GM21526 (cell line): ENCODE data around the gene ANAPC2.
"Not testable (repeated sequence)": the region's sequence is repeated elsewhere in the genome, so short reads cannot be mapped to it uniquely, and the experiment has no call there.

Source experiments
- ATAC-seq: cut with Tn5 transposase; IDR thresholded peaks from one replicate; pipeline ENCODE4 v1.9.1; 2021; ENCODE audit warnings: moderate library complexity; ENCODE audit not compliant: unreplicated experiment, low FRiP score

ANAPC2 gene

DNA sequence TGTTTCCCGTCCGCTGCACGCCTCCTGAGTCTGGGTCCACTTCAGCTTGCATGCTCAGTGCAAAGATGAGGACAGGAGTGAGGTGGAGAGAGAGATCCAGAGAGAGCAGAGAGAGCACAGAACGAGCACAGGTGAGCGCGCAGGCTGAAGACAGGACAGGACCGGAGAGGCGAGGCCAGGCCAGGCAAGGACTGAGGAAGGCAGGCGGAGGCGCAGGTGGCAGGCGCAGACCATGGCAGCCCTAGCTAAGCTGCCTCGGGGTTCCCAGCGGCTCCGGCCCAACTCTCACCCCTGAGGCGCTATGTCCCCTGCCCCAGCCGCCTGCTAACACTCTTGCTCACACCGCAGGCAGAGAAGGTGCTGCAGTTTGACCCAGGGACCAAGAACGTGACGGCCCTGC is 39.7 kb downstream of the ANAPC2 start:
- ATAC-seq, result no peak

DNA sequence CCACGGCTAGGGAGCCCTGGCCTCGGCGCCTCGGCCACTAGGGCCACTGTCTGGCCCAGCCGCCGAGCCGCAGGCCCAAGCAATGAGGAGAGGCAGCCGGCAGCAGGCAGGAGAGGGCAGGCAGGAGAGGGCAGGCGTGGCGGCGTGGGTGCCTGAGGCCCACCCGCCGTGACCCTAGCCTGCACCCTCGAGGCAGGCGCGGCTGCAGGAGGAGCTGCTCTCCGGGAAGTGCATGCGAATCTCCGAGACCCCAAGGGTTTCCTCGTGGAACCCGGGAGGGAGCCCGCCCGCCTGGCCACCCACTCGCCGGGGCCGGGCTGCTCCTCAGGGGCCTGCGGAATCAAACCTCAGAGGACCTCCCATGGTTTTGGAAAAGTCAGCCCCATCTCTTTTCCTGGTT is 40.1 kb downstream of the ANAPC2 start:
- ATAC-seq, result no peak

DNA sequence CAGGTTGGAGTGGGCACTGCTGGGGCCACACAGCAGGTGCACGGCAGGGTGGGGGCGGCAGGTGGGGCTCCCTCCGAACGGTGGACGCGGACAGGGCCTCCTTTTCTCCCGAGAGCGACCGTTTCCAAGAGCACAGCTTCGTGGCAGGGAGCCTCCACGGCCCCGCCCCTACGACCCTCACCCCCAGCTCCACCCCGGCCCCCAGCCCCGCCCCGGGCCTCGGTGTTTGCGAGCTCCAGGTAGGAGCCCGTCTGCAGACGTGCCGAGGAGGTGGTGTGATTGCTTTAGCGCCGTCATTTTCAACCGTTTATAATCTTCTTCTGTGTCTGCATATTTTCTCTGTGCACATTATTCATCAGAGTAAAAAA is 40.6 kb downstream of the ANAPC2 start:
- no peak for ATAC-seq

- no peak for ATAC-seq
Observed at GRCh38 chr9:137147091-137147792, 41.1 kb downstream of the ANAPC2 start.

DNA sequence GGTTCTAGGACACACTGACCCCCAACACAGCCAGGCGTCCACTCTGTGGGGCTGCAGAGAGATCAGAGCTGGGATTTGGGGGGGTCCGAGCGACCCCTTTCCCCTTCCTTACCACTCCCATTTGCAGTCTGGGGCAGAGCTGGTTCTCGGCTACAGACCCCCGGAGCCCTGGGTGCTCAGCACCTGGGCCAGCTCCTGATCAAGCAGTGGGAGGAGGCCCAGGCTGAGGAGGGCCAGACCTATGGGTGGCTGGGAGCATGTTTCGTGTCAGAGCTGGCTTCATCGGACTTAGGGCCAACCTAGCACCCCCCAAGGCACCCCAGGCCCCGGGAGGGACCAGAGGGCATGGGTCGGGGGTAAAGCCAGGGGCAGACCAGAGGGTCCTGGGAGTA is 41.8 kb downstream of the ANAPC2 start:
- ATAC-seq, result no peak

DNA sequence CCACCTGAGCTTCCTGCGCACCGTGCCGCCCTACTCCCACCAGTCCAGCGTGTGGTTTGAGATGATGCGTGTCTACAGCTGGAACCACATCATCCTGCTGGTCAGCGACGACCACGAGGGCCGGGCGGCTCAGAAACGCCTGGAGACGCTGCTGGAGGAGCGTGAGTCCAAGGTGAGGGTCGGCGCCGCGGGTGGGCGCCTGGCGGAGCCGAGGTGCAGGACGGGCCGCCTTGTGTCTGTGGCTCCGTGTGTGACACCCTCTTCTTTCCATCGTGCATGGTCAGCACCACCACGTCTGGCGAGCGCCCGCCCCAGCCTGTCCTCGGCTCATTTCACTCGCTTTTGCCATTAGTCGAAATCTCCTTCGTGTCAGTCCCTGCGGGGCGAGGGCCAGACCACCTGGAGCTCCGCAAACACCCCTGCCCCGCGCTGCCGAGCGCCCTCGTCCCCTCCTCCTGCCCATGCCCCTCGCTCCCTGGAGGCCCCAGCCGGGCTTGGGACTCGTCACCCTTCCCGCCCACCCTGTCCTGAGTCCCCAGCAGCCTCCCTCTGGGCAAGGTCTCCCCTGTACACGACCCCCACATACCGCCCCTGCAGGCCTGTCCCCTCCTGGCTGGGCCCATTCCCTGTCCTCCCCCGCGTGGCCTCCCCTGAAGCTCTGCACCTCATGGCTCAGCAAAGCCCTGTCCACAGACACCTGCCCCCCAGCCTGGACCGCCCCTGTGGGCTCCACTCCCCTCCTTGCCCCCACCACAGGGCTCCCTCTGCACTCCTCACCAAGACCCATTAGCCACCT is 42.4 kb downstream of the ANAPC2 start:
- ATAC-seq, result no peak

DNA sequence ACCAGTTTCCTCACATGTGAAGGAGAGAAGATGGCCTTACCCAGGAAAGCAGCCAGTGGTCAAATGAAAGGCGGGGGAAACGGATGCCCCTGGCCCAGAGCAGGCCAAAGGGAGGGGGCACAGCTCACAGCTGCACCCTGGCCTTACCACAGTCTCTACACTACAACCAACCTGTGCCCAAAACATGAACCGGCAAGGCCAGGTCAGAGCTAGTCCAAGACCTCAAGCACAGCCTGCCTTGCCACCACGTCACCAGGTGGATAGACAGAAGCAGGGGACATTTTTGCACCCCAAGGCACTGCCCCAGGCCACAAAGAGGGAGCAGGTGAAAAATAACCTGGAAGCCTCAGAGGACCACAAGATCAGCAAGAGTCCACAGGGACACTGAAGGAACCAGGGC is 44.9 kb downstream of the ANAPC2 start:
- no peak for ATAC-seq

GRCh38 chr9:137141976-137142936 is 46.1 kb downstream of the ANAPC2 start:
- no peak for ATAC-seq

DNA sequence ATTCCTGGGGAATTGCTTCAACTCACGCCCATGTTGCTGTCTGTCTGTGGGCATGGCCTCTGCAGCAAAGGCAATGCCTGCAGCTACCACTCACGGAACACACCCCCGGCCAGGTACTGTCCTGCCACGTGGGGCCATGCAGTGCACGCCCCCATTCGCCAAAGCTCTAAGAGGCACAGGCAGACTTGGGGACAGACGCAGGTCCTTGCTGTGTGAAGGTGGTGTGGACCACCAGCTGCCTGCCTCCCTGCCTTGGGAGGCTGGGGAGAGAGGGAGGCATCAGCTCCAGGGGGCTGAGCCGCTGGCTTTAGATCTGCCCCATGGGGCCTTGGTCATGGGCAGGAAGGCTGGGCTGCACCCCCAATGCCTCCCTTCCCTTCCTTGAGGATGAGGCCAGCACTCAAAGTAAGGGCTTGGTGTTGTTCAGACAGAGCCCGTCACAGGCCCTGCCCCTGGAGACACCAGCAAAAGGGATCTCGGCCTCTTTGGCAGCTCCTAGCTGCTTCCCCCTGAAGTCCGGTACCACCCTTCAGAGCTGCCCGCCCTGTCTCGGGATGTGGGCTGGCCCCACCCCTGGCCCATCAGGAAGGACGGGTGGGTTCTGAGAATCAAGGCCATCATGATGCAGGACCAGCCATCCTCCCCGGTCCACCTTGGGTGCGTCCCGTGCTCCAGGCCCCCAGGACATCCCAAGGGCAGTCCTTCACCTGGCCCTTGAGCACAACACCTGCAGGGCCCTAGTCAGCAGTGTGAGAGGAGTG is 47.1 kb downstream of the ANAPC2 start:
- no peak for ATAC-seq

DNA sequence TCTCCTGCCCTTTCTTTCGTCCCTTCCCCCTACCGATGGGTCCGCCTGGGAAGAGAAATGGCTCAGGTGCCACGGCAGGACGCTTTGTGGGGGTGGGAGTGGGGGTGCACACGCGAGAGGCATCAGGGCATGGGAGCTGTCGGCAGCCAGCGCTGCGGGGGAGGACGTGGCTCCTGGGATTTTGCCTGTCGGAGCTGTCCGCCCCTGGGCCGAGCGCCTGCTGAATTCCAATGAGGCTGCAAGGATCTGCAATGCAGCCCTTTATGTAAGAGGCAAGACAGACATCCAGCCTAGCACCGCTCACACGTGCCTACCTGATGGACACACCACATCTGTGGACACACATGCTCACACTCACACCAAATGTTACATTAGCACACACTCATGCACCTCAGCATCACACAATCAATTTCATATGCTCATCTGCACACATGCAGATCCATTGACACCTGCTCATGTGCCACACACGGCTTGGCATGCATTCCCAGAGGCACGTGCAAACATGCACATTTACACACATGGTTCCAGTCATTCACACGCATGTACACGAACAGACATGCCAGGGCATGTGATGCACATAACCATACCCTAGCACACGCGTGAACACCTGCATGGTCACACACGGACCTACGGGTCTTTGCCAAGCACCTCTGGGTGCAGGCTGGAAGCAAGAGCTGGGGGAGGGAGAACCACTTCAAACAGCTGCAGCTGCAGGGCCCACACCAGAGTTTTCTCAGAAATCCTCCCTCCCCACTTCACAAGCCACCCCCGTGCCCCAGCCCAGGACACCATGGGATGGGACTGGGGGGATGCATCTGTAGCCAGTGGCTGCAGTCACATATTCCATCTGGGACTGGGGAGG is 48.0 kb downstream of the ANAPC2 start:
- ATAC-seq, result no peak

GRCh38 chr9:137139468-137140150 is 48.8 kb downstream of the ANAPC2 start:
- no peak for ATAC-seq

DNA sequence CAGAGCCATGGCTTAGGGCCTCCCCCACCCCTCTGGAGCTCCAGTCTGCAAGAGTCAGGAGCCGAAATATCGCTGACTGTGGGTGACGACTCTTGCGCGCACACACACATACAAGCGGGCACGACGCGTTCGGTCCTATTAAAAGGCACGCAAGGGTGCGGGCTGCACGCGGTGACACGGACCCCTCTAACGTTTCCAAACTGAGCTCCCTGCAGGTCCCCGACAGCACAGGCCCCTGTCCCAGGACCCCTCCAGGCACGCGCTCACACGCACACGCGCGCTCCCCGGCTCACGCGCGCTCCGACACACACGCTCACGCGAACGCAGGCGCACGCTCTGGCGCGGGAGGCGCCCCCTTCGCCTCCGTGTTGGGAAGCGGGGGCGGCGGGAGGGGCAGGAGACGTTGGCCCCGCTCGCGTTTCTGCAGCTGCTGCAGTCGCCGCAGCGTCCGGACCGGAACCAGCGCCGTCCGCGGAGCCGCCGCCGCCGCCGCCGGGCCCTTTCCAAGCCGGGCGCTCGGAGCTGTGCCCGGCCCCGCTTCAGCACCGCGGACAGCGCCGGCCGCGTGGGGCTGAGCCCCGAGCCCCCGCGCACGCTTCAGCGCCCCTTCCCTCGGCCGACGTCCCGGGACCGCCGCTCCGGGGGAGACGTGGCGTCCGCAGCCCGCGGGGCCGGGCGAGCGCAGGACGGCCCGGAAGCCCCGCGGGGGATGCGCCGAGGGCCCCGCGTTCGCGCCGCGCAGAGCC is 49.5 kb downstream of the ANAPC2 start, which contains the start of gene GRIN1:
GRIN1 (plus strand) TSS at position 433 of the 746 bp plus-strand sequence. CDS start 333 bp downstream, outside the sequence.
- ATAC-seq, result no peak

- ATAC-seq, result no peak
Observed at GRCh38 chr9:137138058-137138721, 50.2 kb downstream of the ANAPC2 start.

- ATAC-seq, result no peak
Observed at GRCh38 chr9:137136881-137137607, 51.3 kb downstream of the ANAPC2 start.

- ATAC-seq, result no peak
Observed at GRCh38 chr9:137136261-137136880, 52.0 kb downstream of the ANAPC2 start.

GRCh38 chr9:137135154-137135553 is 53.2 kb downstream of the ANAPC2 start:
- not testable (repeated sequence) for ATAC-seq
